NB4 (cell line): Measurements from ENCODE around the gene CTSO.

Source experiments
- CTCF ChIP-seq: IDR thresholded peaks from one replicate; pipeline ENCODE4 v1.5.1; 2012; ENCODE audit warnings: low read depth, low read length
- MAX ChIP-seq: IDR thresholded peaks from 2 replicates; pipeline ENCODE4 v1.6.1; 2011; ENCODE audit warnings: low read depth, low read length
- MYC ChIP-seq: IDR thresholded peaks from 2 replicates; pipeline ENCODE4 v1.6.1; 2011; ENCODE audit warnings: low read depth, low read length
- POLR2A ChIP-seq: IDR thresholded peaks from 2 replicates; pipeline ENCODE4 v1.6.1; 2011; ENCODE audit warnings: mild to moderate bottlenecking; ENCODE audit not compliant: insufficient read length; ENCODE audit errors: extremely low read depth

- TF ChIP-seq CTCF (no peak), POLR2A (no peak), MAX (no peak), MYC (no peak)
Measured at GRCh38 chr4:155889031-155889793, 64.5 kb downstream of the CTSO start.
